Breast epithelium (tissue), 4 donors: ENCODE measurements around the gene YWHAE. TPM values are rescaled to one million over a fixed set of nuclear protein-coding genes. Genes with fewer than 3 reads are reported as not detected.

Experiments
- DNase-seq, 2 donors: peaks; one replicate each; pipeline ENCODE4 v3.0.0-alpha.2; 2019; ENCODE audit warnings: low spot score in 2 of 2
- H3K27ac ChIP-seq, 2 donors: fragments of 200-600 bp; sonication (generic) in 1 of 2; one replicate each; pipeline ENCODE4 v1.5.1; 2016 to 2019; ENCODE audit warnings: mild to moderate bottlenecking in 1 of 2
- H3K27me3 ChIP-seq, 2 donors: fragments of 200-600 bp; sonication (generic) in 1 of 2; one replicate each; pipeline versions ENCODE4 v1.5.1 to v1.6.0; 2017 to 2019; ENCODE audit warnings: control low read depth in 1 of 2, mild to moderate bottlenecking in 1 of 2
- H3K36me3 ChIP-seq: fragments of 200-600 bp; one replicate; pipeline ENCODE4 v1.5.1; 2019
- H3K4me1 ChIP-seq, 2 donors: fragments of 200-600 bp; sonication (generic); one replicate each; pipeline ENCODE4 v1.5.1; 2016 to 2019; ENCODE audit warnings: control low read depth in 1 of 2
- H3K4me3 ChIP-seq, 3 donors: fragments of 200-600 bp; sonication (generic); 1 replicate in 2 of 3; 2 replicates in 1 of 3; pipeline ENCODE4 v1.5.1; 2016 to 2019; ENCODE audit warnings: mild to moderate bottlenecking in 3 of 3, moderate library complexity in 2 of 3
- H3K9me3 ChIP-seq, 2 donors: fragments of 200-600 bp; sonication (generic) in 1 of 2; one replicate each; pipeline ENCODE4 v1.5.1; 2016 to 2019; ENCODE audit warnings: control low read depth in 1 of 2
- CTCF ChIP-seq, 3 donors: fragments of 450-650 bp; IDR thresholded peaks; one replicate each; pipeline ENCODE4 v1.5.1; 2016 to 2017; ENCODE audit warnings: antibody characterized with exemption in 3 of 3, mild to moderate bottlenecking in 3 of 3, moderate library complexity in 3 of 3
- POLR2A ChIP-seq: fragments of 450-650 bp; IDR thresholded peaks from one replicate; pipeline ENCODE4 v1.6.1; 2016; ENCODE audit warnings: antibody characterized with exemption, mild to moderate bottlenecking, moderate library complexity
- POLR2AphosphoS5 ChIP-seq, 3 donors: sonication (generic); formaldehyde crosslinking; IDR thresholded peaks; one replicate each; pipeline ENCODE4 v1.6.1; 2017; ENCODE audit warnings: antibody characterized with exemption in 3 of 3
- intact Hi-C: fragments of 100-400 bp; cut with DNase I; formaldehyde crosslinking; loops from one replicate; pipeline ENCODE4 v1.15.1; 2023; ENCODE audit warnings: low total_unique reads
- total RNA-seq, 3 donors: library from RNA; depleted of rRNA; stranded (reverse); fragments of >200 nt; gene quantifications; one replicate each; pipeline ENCODE4 v1.1.0, GENCODE V29; 2016

Gene YWHAE
- total RNA-seq, 3 donors from 2014 or later, result 481 to 610 (median 518) TPM

- H3K27ac ChIP-seq, result no peak overlapping the region
- no peaks in the 10 kb centered on the region for H3K4me1 ChIP-seq
- H3K36me3 ChIP-seq, result no peaks in the 10 kb centered on the region
- H3K4me3 ChIP-seq, result no peak overlapping the region
- no peaks in the 10 kb centered on the region for H3K9me3 ChIP-seq
- DNase-seq, result no peak
- H3K27me3 ChIP-seq, result no peaks in the 10 kb centered on the region
- no peak for TF ChIP-seq CTCF (IDR thresholded peaks at IDR 0.05)
- no peak for TF ChIP-seq POLR2A
- TF ChIP-seq POLR2AphosphoS5 (IDR thresholded peaks at IDR 0.05), result no peak
- intact Hi-C loops, result no loop called here
Measured at GRCh38 chr17:1324201-1324771, 75.7 kb downstream of the YWHAE start.

GRCh38 chr17:1323336-1323735 is 76.7 kb downstream of the YWHAE start:
- Histone ChIP-seq H3K4me1 (no peaks in the 10 kb centered on the region), H3K27me3 (no peaks in the 10 kb centered on the region), H3K27ac (no peak overlapping the region), H3K9me3 (no peaks in the 10 kb centered on the region), H3K36me3 (no peaks in the 10 kb centered on the region), H3K4me3 (no peak overlapping the region)
- intact Hi-C loops, result no loop called here
- no peak for TF ChIP-seq CTCF (IDR thresholded peaks at IDR 0.05)
- no peak for TF ChIP-seq POLR2A
- no peak for TF ChIP-seq POLR2AphosphoS5 (IDR thresholded peaks at IDR 0.05)
- DNase-seq, result no peak

- no peak overlapping the region for H3K4me3 ChIP-seq
- no peak overlapping the region for H3K27ac ChIP-seq
- intact Hi-C loops, result no loop called here
- no peaks in the 10 kb centered on the region for H3K27me3 ChIP-seq
- TF ChIP-seq CTCF (IDR thresholded peaks at IDR 0.05) (no peak), POLR2A (no peak), POLR2AphosphoS5 (IDR thresholded peaks at IDR 0.05) (no peak)
- no peaks in the 10 kb centered on the region for H3K9me3 ChIP-seq
- H3K36me3 ChIP-seq, result no peaks in the 10 kb centered on the region
- no peaks in the 10 kb centered on the region for H3K4me1 ChIP-seq
- DNase-seq, result no peak
Measured at GRCh38 chr17:1322480-1322879, 77.5 kb downstream of the YWHAE start.

GRCh38 chr17:1322014-1322428 is 78.0 kb downstream of the YWHAE start:
- TF ChIP-seq POLR2AphosphoS5 (IDR thresholded peaks at IDR 0.05) (no peak), CTCF (IDR thresholded peaks at IDR 0.05) (no peak), POLR2A (no peak)
- Histone ChIP-seq H3K4me3 (no peak overlapping the region), H3K9me3 (no peaks in the 10 kb centered on the region), H3K36me3 (no peaks in the 10 kb centered on the region), H3K27me3 (no peaks in the 10 kb centered on the region), H3K27ac (no peak overlapping the region), H3K4me1 (no peaks in the 10 kb centered on the region)
- peak in 1 of 2 donors; percentile 7 for DNase-seq
- intact Hi-C loops, result no loop called here

- Histone ChIP-seq H3K4me1 (no peaks in the 10 kb centered on the region), H3K36me3 (no peaks in the 10 kb centered on the region), H3K9me3 (no peaks in the 10 kb centered on the region), H3K27ac (peak overlapping the region in 1 of 2 donors; percentile 25), H3K27me3 (peaks cover 0 to 4% of the 10 kb centered on the region in 2 donors), H3K4me3 (no peak overlapping the region)
- TF ChIP-seq POLR2A (no peak), POLR2AphosphoS5 (IDR thresholded peaks at IDR 0.05) (no peak), CTCF (IDR thresholded peaks at IDR 0.05) (no peak)
- no peak for DNase-seq
- intact Hi-C loops, result no loop called here
Measured at GRCh38 chr17:1315891-1316403, 84.1 kb downstream of the YWHAE start.
